ENCODE results near the gene ROCK2. TPM values are rescaled to one million over a fixed set of nuclear protein-coding genes. Genes with fewer than 3 reads are reported as not detected.

Gene ROCK2
- polyA plus RNA-seq, 1 donor (not counting 4 experiments of a cell fraction or from before 2014, with no cell fraction given): 12.6 TPM

DNA sequence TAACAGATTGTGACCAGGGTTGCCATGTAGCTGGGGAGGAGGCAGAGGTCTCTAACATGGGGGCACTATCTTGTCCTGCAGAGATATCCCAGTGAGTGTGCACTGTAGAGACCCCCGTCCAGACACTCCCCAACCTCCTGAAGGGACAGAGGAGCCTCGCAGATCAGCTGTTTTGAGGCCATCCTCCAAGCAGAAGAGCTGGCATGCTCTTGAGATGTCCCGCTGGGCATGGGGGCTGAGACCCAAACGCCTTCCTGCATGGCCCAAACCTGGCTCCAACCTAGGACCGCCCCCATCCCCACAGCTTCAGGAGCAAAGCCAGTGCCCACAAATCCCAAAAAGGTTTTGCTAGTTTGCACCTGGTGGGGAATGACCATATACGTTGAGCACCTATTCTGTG, 191.8 kb downstream of the ROCK2 start:
- Histone ChIP-seq H3K4me1 (ENCODE audit: control insufficient read depth, extremely low read depth, insufficient read depth, low read length) (peaks cover 11% of the 10 kb centered on the region), H3K27me3 (ENCODE audit: control insufficient read depth, extremely low read depth, insufficient read depth, low read length) (no peaks in the 10 kb centered on the region), H3K9me3 (ENCODE audit: control insufficient read depth, low read depth, low read length) (no peaks in the 10 kb centered on the region), H3K9ac (ENCODE audit: control insufficient read depth, extremely low read depth, insufficient read depth, low read length) (no peak overlapping the region), H3K79me2 (ENCODE audit: control insufficient read depth, insufficient read depth, low read length) (no peaks in the 10 kb centered on the region), H2AFZ (ENCODE audit: control insufficient read depth, low read length) (no peak overlapping the region), H3K36me3 (ENCODE audit: control insufficient read depth in 2 of 2, extremely low read depth in 1 of 2, insufficient read depth in 2 of 2, low read length in 2 of 2) (no peaks in the 10 kb centered on the region), H3K27ac (ENCODE audit: control insufficient read depth, insufficient read depth, low read length) (no peak overlapping the region), H3K9me1 (ENCODE audit: control insufficient read depth, extremely low read depth, insufficient read depth, low read length) (no peaks in the 10 kb centered on the region), H3K4me2 (ENCODE audit: control insufficient read depth, extremely low read depth, insufficient read depth, low read depth, low read length) (no peak overlapping the region), H4K20me1 (ENCODE audit: control insufficient read depth, extremely low read depth, insufficient read depth, low read length) (no peaks in the 10 kb centered on the region), H3K4me3 (ENCODE audit: control insufficient read depth in 2 of 3, extremely low read depth in 1 of 3, insufficient read depth in 2 of 3, low read depth in 1 of 3, low read length in 3 of 3) (no peak overlapping the region)
- FAIRE-seq (no peak), DNase-seq (ENCODE audit: low read depth, low spot score) (no peak)
- no peak for TF ChIP-seq EZH2 (IDR thresholded peaks at IDR 0.05; ENCODE audit: low read length)
- TF ChIP-seq, protein P1, sequence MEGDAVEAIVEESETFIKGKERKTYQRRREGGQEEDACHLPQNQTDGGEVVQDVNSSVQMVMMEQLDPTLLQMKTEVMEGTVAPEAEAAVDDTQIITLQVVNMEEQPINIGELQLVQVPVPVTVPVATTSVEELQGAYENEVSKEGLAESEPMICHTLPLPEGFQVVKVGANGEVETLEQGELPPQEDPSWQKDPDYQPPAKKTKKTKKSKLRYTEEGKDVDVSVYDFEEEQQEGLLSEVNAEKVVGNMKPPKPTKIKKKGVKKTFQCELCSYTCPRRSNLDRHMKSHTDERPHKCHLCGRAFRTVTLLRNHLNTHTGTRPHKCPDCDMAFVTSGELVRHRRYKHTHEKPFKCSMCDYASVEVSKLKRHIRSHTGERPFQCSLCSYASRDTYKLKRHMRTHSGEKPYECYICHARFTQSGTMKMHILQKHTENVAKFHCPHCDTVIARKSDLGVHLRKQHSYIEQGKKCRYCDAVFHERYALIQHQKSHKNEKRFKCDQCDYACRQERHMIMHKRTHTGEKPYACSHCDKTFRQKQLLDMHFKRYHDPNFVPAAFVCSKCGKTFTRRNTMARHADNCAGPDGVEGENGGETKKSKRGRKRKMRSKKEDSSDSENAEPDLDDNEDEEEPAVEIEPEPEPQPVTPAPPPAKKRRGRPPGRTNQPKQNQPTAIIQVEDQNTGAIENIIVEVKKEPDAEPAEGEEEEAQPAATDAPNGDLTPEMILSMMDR (optimal IDR thresholded peaks at IDR 0.05 in 1 of 3, IDR thresholded peaks at IDR 0.05 in 1 of 3, conservative IDR thresholded peaks at IDR 0.05 in 1 of 3; ENCODE audit: extremely low read depth in 1 of 3, insufficient read depth in 2 of 3, low read length in 3 of 3): no peak
- dilution Hi-C loops (cut with MboI; ENCODE audit: extremely low pct_ligation_motif_present, low sequenced_read_pairs): no loop called here

DNA sequence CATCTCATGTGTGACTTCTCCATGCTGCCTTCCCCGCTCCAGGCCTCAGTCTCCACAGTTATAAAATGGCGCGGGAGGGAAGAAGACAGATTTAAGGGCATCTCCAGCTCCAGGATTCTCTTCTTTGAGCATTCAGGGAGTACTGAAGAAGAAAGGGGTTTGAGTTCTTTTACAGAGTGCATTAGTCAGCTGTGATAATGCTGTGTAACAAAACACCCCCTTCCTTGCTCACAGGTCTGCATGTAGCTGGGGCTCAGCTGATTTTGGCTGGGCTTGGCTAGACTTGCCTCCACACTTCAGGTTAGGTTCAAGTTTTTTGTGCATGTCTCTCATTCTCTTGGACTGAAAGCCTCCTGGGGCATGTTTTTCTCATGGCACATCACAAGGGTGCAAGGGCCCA, 197.2 kb downstream of the ROCK2 start:
- dilution Hi-C loops (cut with MboI; ENCODE audit: extremely low pct_ligation_motif_present, low sequenced_read_pairs): no loop called here
- Histone ChIP-seq H4K20me1 (ENCODE audit: control insufficient read depth, extremely low read depth, insufficient read depth, low read length) (no peaks in the 10 kb centered on the region), H3K27ac (ENCODE audit: control insufficient read depth, insufficient read depth, low read length) (no peak overlapping the region), H3K9me3 (ENCODE audit: control insufficient read depth, low read depth, low read length) (no peaks in the 10 kb centered on the region), H3K4me1 (ENCODE audit: control insufficient read depth, extremely low read depth, insufficient read depth, low read length) (peaks cover 2% of the 10 kb centered on the region), H3K9me1 (ENCODE audit: control insufficient read depth, extremely low read depth, insufficient read depth, low read length) (no peaks in the 10 kb centered on the region), H3K36me3 (ENCODE audit: control insufficient read depth in 2 of 2, extremely low read depth in 1 of 2, insufficient read depth in 2 of 2, low read length in 2 of 2) (no peaks in the 10 kb centered on the region), H3K4me2 (ENCODE audit: control insufficient read depth, extremely low read depth, insufficient read depth, low read depth, low read length) (no peak overlapping the region), H3K79me2 (ENCODE audit: control insufficient read depth, insufficient read depth, low read length) (no peaks in the 10 kb centered on the region), H3K4me3 (ENCODE audit: control insufficient read depth in 2 of 3, extremely low read depth in 1 of 3, insufficient read depth in 2 of 3, low read depth in 1 of 3, low read length in 3 of 3) (no peak overlapping the region), H2AFZ (ENCODE audit: control insufficient read depth, low read length) (no peak overlapping the region), H3K9ac (ENCODE audit: control insufficient read depth, extremely low read depth, insufficient read depth, low read length) (no peak overlapping the region), H3K27me3 (ENCODE audit: control insufficient read depth, extremely low read depth, insufficient read depth, low read length) (peaks cover 12% of the 10 kb centered on the region)
- no peak for DNase-seq (ENCODE audit: low read depth, low spot score)
- no peak for FAIRE-seq
- no peak for TF ChIP-seq EZH2 (IDR thresholded peaks at IDR 0.05; ENCODE audit: low read length)
- TF ChIP-seq, protein P1 (optimal IDR thresholded peaks at IDR 0.05 in 1 of 3, IDR thresholded peaks at IDR 0.05 in 1 of 3, conservative IDR thresholded peaks at IDR 0.05 in 1 of 3; ENCODE audit: extremely low read depth in 1 of 3, insufficient read depth in 2 of 3, low read length in 3 of 3): no peak
